ENCODE data around the gene MAP2K5. TPM values are rescaled to one million over a fixed set of nuclear protein-coding genes. Genes with fewer than 3 reads are reported as not detected.

MAP2K5 gene
- total RNA-seq, 2 experiments from 2014 or later = 22.2 to 27.9 TPM

GRCh38 chr15:67521783-67522568, 20.5 kb upstream of the MAP2K5 start:
- H3K9me3 Mint-ChIP-seq = no peaks in the 10 kb centered on the region
- no peaks in the 10 kb centered on the region for H3K27me3 Mint-ChIP-seq
- H3K4me3 Mint-ChIP-seq = peak overlapping the region; percentile 95
- H3K36me3 Mint-ChIP-seq (ENCODE audit: low read depth) = peaks cover 18% of the 10 kb centered on the region
- TF ChIP-seq CTCF (IDR thresholded peaks at IDR 0.05) = no peak
- CTCF ChIA-PET = interaction anchor here (1.0 to 1.6 kb wide), 2 partner anchors 9 to 20 kb away, joined by 5 read pairs; partner anchors contain the start of gene MAP2K5
- peaks cover 30% of the 10 kb centered on the region for H3K4me1 Mint-ChIP-seq (ENCODE audit: low read depth)
- peak overlapping the region; percentile 91 for H3K27ac Mint-ChIP-seq
- POLR2A ChIA-PET = interaction anchor here (0.6 to 2.4 kb wide), 10 partner anchors 13 to 533 kb away, joined by 3 to 72 read pairs (median 3); partner anchors contain the start of genes MAP2K5 and RNU6-1
- peaks cover 13% of the 10 kb centered on the region for H3K4me1 ChIP-seq (ENCODE audit: insufficient read depth, low read length)
- DNase-seq (peak in 1 of 14 experiments; percentile 37), ATAC-seq (ENCODE audit: poor library complexity) (peak; percentile 2)
- H3K36me3 ChIP-seq (ENCODE audit: insufficient read depth, low read length) = no peaks in the 10 kb centered on the region
- no peaks in the 10 kb centered on the region for H3K27me3 ChIP-seq (ENCODE audit: control insufficient read depth in 1 of 2, insufficient read depth in 2 of 2, low read length in 2 of 2)
- H3K4me3 ChIP-seq (ENCODE audit: low read length) = peak overlapping the region; percentile 78
- intact Hi-C loops (cut with DNase I, micrococcal nuclease) = loop anchor here (1.0 to 10.0 kb wide), 6 partner anchors 20 to 755 kb away; partner anchors contain the start of genes MAP2K5 (in 2 of the 2), CLN6 (in 1 of the 2), FEM1B (in 1 of the 2) and PIAS1 (in 1 of the 2)
- peak overlapping the region; percentile 80 to 84 for H3K27ac ChIP-seq (ENCODE audit: low read depth in 1 of 2, low read length in 2 of 2)
- no peaks in the 10 kb centered on the region for H3K9me3 ChIP-seq (ENCODE audit: control insufficient read depth in 1 of 2, insufficient read depth in 1 of 2, low read length in 2 of 2)

- Mint-ChIP-seq H3K4me1 (ENCODE audit: low read depth) (peaks cover 30% of the 10 kb centered on the region), H3K4me3 (peak overlapping the region; percentile 95), H3K9me3 (no peaks in the 10 kb centered on the region), H3K36me3 (ENCODE audit: low read depth) (peaks cover 31% of the 10 kb centered on the region), H3K27ac (peak overlapping the region; percentile 33), H3K27me3 (no peaks in the 10 kb centered on the region)
- CTCF ChIA-PET = no interaction called here
- ATAC-seq (ENCODE audit: poor library complexity) (no peak), DNase-seq (no peak)
- H3K27ac ChIP-seq (ENCODE audit: low read depth in 1 of 2, low read length in 2 of 2) = no peak overlapping the region
- H3K4me3 ChIP-seq (ENCODE audit: low read length) = no peak overlapping the region
- no peak for TF ChIP-seq CTCF (IDR thresholded peaks at IDR 0.05)
- H3K9me3 ChIP-seq (ENCODE audit: control insufficient read depth in 1 of 2, insufficient read depth in 1 of 2, low read length in 2 of 2) = no peaks in the 10 kb centered on the region
- no peaks in the 10 kb centered on the region for H3K27me3 ChIP-seq (ENCODE audit: control insufficient read depth in 1 of 2, insufficient read depth in 2 of 2, low read length in 2 of 2)
- intact Hi-C loops (cut with DNase I, micrococcal nuclease) = loop anchor here in 1 of 2 experiments (5.0 to 10.0 kb wide), 4 partner anchors 66 to 754 kb away; partner anchors contain the start of genes CLN6, FEM1B and PIAS1
- H3K4me1 ChIP-seq (ENCODE audit: insufficient read depth, low read length) = peaks cover 13% of the 10 kb centered on the region
- H3K36me3 ChIP-seq (ENCODE audit: insufficient read depth, low read length) = peaks cover 10% of the 10 kb centered on the region
- POLR2A ChIA-PET = no interaction called here
These were observed 19.2 kb upstream of the MAP2K5 start for GRCh38 chr15:67523330-67523729.

- Mint-ChIP-seq H3K27ac (peak overlapping the region; percentile 56), H3K9me3 (no peaks in the 10 kb centered on the region)
- intact Hi-C loops (cut with DNase I, micrococcal nuclease) = loop anchor here in 1 of 2 experiments (5.0 to 10.0 kb wide), 4 partner anchors 67 to 753 kb away; partner anchors contain the start of genes CLN6, FEM1B and PIAS1
These were observed 18.3 kb upstream of the MAP2K5 start for GRCh38 chr15:67524235-67524634.

More at GRCh38 chr15:67524235-67524634, 18.3 kb upstream of the MAP2K5 start:
- DNase-seq = no peak
- H3K27me3 Mint-ChIP-seq = no peaks in the 10 kb centered on the region
- peak overlapping the region; percentile 55 for H3K4me3 Mint-ChIP-seq
- peaks cover 30% of the 10 kb centered on the region for H3K4me1 Mint-ChIP-seq (ENCODE audit: low read depth)
- Histone ChIP-seq H3K4me3 (ENCODE audit: low read length) (no peak overlapping the region), H3K27ac (ENCODE audit: low read depth in 1 of 2, low read length in 2 of 2) (no peak overlapping the region), H3K36me3 (ENCODE audit: insufficient read depth, low read length) (peaks cover 10% of the 10 kb centered on the region), H3K27me3 (ENCODE audit: control insufficient read depth in 1 of 2, insufficient read depth in 2 of 2, low read length in 2 of 2) (no peaks in the 10 kb centered on the region), H3K9me3 (ENCODE audit: control insufficient read depth in 1 of 2, insufficient read depth in 1 of 2, low read length in 2 of 2) (no peaks in the 10 kb centered on the region), H3K4me1 (ENCODE audit: insufficient read depth, low read length) (peaks cover 13% of the 10 kb centered on the region)
- no peak for ATAC-seq (ENCODE audit: poor library complexity)
- no peak for TF ChIP-seq CTCF (IDR thresholded peaks at IDR 0.05)
- peaks cover 36% of the 10 kb centered on the region for H3K36me3 Mint-ChIP-seq (ENCODE audit: low read depth)
- CTCF ChIA-PET = interaction anchor here (0.7 kb wide), 1 partner anchor 18 kb away, joined by 3 read pairs; the partner anchor contains the start of gene MAP2K5
- POLR2A ChIA-PET = interaction anchor here (1.2 kb wide), 1 partner anchor 18 kb away, joined by 4 read pairs; the partner anchor contains the start of gene MAP2K5

All from CD4-positive, alpha-beta T cell (primary cell).